NCI-H146 treated with DMSO at 0.1 percent for 48 hours (cell line): ENCODE data around the gene ULK4.
"Not testable (repeated sequence)": the region's sequence is repeated elsewhere in the genome, so short reads cannot be mapped to it uniquely, and the experiment has no call there.

Experiments used
- DNase-seq: peaks from one replicate; lab custom pipeline; 2025; ENCODE audit not compliant: unreplicated experiment; lab: John Stamatoyannopoulos, UW

ULK4 gene

DNA sequence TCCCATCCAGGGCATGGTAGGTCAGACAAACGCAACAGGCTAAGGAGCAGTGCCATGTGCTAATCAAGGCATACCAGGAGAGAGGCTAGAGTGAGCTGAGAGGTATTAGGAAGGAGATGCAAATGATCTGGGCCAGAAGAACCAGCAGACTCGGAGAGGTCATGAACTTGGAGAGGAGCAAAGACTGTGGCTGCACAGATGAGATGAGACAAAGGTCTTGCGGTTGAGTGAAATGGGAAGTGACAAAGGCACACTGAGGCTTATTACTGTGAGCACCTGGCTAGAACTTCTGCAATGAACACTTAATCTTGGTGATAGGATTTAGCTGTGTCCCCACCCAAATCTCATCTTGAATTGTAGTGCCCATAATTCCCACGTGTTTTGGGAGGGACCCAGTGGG is 380.2 kb downstream of the ULK4 start:
- DNase-seq = no peak

DNA sequence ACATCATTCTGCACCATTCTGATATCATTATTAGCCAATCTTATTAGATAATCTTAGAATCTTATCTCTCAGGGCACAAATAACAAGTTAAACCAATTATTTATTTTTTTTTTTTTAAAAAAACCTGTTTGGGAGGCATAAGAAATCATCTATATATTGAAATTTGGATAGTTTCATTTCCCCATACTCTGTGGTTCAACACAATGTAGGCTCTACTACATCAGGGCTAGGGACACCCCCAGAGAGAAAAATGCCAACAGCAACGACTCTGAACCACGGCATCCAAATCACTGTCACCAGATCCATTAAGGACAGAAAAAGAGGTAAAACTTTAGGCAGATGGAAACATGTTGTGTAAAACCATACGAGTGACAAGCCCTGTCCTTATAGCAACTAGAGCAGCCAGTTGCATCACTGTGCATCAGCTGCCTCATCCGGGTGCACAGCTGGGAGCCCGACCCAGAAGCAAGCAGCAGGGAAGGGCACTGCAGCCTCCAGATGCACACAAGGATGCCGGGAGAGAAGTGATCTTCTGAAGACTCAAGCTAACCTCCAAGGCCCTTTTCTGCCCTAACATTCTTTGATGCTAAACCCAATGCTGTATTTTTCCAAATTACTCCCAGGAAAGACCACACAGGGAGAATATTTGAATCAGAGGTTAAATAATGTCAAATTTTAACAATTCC is 381.5 kb downstream of the ULK4 start:
- no peak for DNase-seq

DNA sequence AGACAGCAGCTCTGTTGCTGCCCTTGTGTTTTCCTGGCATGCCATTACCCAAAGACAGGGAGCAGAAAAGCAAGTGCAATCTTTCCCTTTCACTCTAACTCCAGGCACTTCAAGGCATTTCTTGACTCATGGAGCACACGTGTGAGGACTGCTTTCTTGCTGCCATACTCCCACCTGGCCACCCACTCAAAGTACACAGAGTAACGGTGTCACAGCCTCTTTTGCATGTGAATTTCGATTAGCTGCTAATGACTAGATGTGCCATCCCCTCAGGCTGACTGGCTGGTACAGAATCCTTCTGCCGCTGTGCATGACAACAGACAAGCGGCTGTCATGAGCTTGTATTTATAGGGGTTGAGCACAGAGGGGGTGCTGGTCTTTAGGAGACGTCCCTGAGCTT is 382.0 kb downstream of the ULK4 start:
- DNase-seq = no peak

DNA sequence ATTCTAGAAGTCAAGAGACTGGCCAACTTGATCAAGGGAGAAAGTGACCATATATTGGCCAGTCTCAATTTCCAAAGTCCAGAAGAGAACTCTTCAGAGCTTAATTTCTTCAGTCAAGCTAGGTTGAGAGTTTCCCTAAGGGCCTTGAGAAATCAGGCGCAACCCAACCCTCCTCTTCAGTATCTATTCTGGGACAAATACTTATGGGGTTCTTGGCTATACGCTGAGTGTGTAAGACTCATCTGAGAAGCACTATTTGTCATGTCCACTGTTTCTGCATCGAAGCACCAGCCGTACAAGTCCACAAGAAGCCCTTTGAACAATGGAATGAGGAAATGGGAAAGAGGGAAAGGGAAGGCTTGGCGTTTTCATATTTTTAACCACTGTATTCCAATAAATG is 383.1 kb downstream of the ULK4 start:
- no peak for DNase-seq

DNA sequence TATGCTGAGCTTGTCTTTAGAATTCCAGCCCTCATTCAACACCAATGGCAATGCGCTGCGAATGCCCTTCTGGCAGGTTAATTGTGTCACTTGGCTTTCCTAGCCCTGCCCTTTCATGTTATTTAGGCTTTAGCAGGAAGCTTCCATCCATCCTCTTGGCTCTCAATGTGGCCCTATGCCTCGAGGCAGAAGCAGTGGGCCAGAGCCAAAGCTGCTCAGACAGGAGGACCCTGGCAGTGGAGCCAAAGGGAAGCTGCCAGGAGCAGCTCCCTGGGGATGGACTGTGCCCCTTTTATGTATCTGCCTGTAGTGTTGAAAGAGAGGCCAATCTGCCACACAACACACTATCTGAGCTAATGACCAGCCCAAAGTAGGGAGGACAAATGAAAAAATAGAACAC is 386.2 kb downstream of the ULK4 start:
- DNase-seq = no peak

DNA sequence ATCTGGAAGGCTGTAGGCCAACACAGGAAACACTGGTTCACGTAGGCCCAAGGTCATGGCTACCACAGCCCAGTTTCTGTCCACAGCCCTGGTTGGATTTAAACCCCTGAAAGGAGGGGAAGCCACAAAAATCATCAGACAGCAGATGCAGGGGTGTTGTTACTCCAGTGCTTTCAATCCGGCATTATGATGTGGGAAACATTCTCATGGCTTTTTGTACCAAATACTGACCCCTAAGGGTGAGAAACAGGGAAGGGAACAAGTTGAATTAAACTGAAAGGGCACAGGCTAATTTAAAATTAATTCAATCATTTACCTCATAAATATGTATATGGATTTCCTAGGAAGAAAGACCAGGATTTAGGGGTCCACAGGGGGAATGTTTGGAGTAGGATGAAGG is 387.0 kb downstream of the ULK4 start:
- DNase-seq = no peak

DNA sequence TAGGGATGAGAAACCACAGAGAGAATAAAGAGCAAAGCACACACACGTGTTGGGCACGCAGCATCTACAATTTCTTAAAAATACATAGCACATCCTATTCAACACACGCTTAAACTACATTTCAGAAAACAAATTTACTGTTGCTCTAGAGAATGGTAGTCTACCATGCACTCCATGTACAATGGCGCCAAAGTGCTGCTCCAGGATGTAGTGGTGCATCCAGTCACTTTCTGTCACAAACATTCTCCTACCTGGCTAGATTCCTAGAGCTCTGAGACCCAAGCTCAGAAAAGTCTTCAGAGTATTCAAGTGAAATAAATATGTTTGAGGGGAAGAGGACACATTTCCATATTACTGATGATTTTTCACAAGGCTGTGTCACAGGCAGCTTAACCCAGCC is 388.3 kb downstream of the ULK4 start:
- DNase-seq = no peak

DNA sequence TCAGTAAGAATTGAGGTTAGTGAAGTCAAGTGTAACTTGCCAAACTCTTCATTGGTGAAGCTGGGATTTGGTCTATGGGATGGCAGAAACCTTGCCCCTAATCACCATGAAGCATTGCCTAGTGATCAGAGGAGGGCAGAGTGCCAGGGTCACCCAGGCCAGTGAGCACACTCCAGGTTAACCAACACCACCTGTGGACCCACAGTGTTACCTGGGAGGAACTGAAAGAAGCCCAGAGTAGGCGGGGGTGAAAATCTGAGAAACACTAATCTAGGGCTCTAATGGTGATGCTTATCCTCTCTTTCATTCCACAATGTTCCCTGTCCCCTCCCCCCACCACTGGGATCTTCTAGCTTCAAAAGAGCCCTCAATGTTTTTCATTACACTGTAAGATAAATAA is 389.8 kb downstream of the ULK4 start:
- DNase-seq = no peak

DNA sequence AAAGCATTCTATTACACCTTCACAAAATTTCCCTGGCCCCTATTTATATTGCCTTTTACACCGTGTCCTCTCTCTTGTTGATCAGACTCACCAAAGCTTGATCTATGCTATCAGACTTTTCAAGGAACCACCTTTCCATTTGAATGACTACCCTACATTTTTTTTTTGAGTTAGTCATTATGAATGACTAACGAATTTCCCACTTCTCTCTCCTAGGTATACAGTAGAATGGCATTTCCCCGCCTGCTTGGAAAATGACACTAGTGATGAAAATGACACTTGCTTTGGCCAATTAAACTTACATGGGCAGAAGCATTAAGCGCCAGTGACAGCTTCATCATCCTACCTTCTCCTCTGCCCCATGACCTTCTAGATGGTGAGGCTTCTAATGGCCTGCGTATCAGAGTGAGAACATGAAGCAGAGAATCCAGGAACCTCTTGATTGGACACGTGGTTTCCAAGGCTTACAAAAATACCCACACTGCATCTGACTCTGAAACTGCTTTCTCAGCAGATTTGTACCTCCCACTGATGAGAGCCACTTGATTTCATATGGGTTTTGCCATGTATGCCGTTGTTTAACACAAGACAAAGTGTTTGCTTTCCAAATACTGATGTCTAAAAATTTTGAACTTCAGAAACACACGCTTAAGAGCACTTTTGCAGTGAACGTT is 392.1 kb downstream of the ULK4 start:
- DNase-seq = no peak

DNA sequence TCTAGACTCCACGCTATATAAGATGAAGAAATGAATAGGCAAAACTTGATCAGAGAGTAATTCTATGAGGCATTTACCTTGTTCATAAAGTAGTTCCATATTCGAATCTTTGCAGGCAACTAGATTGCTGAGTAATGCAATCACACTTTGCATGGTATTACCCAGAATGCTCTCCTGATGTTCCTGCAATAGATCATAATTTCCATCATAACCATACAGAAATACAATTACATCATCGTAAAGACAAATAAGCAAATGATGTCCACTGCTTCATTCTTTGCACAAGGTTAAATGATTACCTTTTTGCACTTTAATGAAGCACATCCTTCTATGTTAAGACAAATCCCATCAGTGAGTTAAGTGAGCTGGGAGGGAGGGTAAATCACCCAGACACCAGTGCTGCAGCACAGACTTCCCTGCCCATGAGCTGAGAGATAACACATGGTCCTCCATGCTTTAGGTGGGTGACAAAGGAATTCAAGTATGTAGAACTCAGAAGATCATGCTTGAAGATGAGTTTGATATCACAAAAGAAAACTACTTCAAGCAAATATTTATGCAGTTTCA is 395.9 kb downstream of the ULK4 start:
- DNase-seq = no peak

DNA sequence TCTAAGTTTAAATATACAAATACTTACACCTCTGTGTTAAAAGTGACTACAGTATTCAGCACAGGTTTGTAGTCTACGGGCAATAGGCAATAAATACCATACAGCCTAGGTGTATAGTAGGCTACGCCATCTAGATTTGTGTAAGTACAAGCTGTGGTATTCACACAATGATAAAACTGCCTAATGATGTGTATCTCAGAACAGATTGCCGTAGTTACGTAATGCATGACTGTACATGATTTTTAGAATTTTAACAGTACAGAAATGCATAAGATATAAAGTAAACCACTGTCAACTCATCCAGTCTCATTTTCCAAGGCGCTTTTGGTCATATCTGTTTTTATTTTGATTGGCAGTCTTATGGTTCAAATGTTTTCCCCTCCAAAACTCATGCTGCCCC is 396.9 kb downstream of the ULK4 start:
- no peak for DNase-seq

DNA sequence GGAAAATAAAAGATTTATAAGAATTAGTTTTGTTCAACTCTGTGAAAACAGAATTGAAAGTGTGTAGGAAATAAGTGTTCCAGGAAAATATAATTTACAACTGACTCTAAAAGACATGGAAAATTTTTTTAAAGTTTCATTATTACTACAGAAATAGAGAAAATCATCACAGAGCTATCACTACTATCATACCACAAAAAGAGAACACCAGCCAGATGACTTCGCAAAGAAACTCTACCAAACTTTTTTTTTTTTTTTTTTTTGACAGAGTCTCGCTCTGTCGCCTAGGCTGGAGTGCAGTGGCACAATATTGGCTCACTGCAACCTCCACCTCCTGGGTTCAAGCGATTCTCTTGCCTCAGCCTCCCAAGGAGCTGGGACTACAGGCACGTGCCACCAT is 405.7 kb downstream of the ULK4 start:
- DNase-seq = not testable (repeated sequence)

DNA sequence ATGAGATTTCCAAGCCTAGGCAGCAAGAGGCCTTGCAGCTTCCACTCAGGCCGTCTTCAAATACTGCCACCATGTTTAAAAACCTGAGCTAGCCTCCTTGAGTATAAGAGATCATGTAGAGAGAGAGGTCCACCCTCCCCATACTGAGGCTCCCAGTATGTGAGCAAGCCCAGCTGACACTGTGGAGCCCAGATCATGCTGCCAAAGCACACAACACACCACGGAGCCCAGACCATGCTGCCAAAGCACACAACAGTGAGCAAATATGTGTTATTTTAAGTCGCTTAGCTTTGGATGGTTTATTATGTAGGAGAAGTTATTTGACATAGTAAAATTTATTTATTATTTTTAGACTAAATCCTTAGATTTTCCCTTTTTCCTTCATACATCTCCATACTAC is 428.9 kb downstream of the ULK4 start:
- no peak for DNase-seq

DNA sequence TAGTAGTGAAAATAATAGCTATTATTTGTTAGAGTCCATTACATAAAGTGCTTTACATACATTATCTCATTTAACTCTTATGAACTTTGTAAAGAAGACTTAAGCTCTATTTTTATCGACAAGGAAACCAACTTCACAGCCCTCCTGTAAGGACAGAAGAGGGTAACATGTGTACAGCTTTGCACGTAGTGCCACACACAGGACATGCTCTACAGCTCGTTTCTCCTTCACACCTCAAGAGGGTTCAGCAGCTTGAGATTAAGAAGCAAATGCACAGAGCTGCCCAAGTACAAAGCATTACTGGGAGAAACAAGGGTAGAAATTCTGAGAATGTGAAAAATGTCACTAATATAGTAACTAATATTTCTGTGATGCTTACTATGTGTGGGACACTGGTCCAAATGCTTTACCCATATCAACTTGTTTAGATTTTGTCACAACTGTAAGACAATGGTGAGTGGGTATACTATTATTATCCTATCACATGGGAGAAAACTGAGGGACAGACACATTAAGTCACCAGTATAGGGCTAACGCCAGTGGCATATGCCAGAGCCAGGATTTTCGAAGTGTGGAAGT is 434.8 kb downstream of the ULK4 start:
- no peak for DNase-seq

DNA sequence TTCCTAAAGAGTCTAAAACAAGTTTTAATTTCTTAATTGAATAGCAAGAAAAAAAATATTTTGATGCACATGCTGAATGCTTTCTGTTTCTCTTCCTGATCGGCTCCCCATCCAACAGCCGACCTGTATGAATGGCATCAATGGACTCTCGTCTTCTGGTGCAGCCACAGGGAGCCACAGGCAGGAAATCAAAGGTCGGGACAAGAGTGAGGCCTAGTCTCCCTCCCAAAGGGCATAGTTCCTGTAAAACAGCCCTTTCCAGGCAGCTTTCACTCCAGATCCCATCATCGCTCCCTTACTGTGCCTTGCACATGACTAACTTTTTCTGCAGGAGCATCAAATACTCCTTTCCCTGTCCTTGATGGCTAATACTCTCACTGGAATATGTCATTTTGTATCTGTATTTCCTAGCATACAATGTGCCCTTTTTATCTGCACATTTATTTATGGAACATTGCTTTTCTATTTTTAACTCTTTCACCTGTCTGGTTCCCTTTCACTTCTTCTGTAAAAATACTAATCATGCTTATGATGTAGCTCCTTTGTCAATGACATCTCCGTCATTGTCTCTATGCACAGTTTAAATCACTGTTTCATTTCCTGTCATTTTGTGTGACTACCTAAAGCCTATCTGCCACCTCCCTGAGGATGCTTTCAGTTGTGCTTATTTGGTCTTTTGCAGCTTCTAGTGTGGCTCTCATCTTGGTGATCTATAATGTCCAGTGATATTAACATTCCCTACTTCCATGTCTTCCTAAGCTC is 436.4 kb downstream of the ULK4 start:
- no peak for DNase-seq

DNA sequence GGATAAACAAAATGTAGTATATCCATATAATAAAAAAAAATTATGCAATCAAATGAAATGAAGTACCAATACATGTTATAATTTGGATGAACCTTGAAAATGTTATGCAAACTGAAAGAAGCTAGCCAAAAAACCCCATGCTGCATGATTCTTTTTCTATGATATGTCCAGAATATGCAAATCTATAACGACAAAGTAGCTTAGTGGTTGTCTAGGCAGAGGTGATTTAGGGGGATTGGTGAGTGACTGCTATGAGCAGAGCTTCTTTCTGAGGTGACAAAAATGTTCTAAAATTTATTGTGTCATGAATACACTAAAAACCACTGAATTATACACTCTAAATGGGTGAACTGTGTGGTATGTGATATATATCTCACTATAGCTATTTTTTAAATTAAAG is 438.0 kb downstream of the ULK4 start:
- no peak for DNase-seq

DNA sequence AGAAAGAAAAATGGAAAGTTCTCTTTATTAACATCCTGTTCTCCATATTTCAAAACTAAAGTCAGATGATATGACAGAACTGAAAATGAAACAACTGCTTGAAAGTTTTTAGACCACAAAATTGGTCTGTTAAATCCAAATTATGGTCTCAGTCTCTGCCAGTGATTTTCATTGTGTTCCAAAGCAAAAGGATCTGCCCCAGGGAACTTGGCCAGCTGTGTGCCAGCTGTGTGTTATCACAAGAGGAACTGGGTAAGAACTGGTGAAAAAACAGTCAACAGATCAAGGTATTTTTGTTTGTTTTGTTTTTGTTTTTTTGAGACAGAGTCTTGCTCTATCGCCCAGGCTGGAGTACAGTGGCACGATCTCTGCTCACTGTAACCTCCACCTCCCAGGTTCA is 439.3 kb downstream of the ULK4 start:
- no peak for DNase-seq

DNA sequence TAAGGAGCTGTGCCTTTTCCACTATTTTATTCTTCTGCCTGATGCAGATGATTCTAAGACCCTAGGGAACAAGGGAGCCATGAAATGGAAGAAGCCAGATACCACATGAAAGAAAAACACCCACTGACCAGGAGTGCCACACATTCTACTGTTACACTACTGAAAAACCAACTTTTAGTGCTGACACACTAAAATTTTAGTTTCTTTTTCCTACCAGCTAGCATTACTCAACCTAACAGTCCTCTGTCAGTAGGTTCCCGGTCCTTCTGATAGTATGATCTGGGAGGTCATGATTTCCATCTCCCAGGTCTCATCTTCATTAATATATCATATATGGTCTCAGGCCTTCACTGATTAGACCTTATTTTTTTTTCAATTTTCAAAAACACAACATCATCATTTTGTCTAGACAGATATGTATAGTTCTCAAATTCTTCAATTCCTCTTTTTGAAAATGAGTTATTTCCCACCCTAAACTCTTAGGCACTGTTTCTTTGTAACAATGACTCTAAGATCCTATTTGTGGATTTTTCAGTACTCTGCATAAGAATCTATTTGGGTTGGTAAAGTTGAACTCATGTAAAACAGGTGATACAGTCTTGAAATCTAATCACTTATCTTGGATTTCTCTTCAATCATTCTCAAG is 440.8 kb downstream of the ULK4 start:
- no peak for DNase-seq

DNA sequence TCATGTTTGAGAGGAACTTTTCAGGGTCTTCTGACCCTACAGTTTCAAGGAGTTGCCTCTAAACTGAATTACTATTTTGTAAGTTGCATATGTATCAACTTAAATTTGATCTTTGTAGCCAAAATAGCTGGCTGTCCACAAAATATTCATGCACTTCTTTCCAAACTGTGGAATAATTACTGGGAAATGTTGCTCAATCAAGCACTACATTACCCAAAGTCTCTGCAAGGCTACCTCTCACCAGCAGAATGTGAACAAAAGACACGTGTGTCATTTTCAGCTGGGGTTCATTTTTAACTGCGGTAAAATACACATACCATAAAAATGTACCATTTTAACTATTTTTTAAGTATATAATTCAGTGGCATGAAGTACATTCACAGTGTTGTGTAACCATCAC is 442.2 kb downstream of the ULK4 start:
- DNase-seq = no peak

DNA sequence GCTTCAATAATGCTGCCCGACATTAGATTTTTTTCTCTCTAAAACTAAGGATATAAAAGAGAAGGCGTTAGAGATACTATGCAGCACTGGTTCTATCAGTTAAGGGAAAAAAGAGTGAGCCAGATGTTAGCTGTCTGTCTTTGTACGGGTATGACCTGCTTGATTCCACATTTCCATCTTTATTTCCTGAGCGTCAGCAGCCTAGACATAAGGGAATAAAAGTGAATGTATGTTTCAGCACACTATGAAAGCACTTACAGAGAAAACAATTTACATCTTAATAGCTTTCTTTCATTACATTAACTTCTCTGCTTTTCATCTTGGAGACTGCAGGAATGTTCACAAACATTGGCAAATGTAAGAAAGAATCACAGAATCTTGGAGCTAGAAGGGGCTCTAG is 443.3 kb downstream of the ULK4 start:
- DNase-seq = no peak

DNA sequence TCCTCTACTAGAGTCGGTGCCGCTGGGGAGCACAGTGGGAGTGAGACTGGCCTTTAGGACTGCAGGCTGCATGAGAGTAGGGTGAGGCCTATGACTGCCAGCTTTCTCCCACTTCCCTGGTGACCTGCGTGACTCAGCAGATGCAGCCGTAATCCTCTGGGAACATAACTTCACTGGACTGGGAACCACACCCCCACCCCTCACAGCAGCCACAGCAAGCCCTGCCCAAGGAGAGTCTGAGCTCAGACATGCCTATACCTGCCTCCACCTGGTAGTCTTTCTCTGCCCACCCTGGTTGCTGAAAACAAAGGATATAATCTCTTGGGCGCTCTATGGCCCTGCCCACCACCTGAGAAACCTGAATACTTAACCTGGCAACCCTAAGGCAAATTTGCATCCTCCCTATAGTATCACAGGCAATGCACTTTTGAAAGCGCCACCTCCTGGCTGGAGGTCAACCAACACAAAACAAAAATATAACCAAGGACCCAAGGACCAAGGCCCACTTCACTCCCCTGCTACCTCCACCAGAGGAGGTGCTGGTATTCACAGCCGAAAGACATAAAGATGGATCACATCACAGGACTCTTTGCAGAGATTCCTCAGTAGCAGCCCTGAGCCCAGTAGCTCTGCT is 453.7 kb downstream of the ULK4 start:
- DNase-seq = no peak
